ENCODE results near the gene MC3R.

MC3R gene

DNA sequence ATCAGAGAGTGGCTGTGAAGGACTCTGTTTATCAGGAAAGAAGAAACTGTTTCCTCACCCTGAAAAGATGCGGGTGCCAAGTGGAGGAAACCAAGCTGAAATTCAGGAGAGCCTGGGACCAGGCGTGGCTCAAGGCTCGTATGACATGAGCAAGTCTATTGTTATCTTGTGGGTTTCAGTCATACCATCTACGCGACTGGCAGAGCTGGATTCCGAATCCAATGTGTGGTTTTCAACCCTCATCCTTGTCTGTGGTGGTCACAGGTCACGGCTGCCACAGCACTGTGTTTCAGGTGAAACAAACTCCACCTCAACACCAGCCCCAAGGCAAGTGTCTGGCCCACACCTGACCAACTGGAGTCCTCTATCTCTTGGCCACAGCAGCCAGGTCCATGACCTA, 9.1 kb downstream of the MC3R start:
- no peak for DNase-seq

DNA sequence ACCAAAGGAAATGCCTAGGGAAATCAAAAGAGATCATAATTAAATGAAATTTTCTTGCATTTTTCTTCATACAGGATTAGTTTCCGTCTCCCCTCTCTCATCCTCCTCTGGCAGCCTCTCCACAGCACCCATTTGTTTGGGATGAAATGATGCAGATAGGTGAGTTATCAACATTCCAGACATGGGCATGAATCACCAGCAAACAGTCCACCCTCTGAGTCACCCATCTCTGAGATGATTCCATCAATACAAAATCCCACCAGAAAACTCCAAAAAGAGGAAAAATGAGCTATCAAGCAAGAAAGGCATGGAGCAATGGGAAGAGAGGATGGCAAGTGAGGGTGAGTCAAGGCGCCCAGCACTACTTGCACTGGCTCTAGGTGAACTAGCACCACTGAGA, 11.4 kb downstream of the MC3R start:
- DNase-seq = no peak

DNA sequence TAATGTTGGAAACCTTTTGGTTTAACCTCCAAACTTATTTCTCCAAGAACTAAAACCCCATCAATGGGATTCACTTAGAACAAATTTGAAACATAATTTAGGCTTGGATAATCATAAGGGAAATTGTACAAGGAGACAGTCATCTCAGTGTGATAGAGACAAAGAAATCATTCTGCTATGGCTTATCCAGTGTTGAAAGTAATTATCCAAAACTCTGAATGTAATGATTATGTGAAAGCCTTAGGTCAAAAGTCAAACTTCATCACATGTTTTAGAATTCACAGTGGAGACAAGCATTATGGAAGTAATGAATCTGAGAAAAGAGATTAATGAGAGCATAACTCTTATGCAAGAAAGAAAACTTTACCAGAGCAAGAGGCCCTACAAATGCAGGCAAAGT, 20.0 kb downstream of the MC3R start:
- DNase-seq = no peak

DNA sequence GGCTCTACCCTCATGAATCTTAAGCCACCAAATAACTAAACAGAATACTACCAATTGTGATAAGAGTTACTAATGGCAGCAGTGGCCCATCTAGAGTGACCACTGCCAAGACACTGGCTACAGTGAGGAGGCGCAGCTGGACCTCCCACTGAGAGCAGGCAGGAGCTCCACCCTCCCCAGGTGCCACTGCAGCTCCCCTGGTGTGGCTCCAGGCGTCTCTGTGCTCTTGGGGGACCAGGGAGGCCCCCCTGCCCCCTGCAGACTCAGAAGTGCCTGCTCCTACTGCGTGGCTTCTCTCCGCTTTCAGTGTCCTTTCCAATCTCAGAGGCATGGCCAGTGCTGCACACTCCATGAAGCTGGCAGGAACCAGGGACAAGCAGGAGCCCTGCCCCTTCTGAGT, 23.4 kb downstream of the MC3R start:
- no peak for DNase-seq

DNA sequence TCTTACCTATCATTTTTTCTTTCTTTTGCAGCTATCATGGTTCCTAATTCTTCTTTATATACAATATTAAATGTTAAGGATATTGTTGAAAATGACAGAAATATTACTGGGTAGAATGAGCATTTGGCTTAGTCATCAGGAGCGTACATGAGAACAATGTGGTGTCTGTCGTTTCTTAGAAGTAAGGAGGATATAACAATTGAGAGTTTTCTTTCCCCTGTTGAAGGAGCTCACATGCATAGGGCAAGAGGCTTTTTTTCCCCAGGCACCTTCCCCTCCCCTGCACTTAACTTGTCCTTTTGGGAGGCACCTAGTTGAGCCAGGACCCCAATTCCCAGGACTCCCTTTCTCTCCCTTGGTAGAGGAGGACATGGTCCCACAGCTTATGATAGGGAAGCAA, 25.0 kb downstream of the MC3R start:
- no peak for DNase-seq

DNA sequence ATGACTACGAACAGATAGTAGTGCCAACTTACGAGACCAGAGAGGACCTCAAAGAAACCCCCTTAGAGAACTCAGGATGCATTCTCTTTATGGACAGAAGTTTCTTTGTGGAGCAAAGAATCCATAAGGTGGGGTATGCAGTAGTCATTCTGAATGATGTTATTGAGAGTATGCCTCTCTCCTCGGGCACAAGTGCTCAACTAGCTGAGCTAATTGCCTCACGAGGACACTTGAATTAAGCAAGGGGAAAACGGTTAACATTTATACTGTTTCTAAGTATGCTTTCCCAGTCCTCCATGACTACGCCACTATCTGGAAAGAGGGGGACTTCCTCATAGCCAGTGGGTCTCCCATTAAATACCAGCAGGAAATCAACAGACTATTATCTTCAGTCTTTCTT, 25.6 kb downstream of the MC3R start:
- no peak for DNase-seq

DNA sequence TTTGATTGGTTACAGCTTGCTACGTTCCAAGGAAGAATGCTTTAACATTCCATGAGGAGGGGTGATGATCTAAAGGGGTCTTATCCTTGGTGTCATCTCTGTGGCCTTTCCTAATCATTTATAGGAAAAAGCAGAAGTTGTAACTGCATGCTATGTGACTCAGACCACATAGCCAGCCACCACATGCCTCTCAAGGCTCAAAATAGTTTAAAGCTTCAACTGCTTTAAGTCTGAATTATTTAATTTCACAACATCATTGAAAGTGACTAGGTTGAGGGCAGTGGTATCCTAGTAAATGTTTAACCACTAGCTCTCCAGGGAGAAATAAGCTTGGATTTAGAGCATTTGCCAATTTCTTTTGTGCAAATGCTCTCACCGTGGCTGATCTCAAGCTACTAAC, 29.7 kb downstream of the MC3R start:
- DNase-seq = no peak

DNA sequence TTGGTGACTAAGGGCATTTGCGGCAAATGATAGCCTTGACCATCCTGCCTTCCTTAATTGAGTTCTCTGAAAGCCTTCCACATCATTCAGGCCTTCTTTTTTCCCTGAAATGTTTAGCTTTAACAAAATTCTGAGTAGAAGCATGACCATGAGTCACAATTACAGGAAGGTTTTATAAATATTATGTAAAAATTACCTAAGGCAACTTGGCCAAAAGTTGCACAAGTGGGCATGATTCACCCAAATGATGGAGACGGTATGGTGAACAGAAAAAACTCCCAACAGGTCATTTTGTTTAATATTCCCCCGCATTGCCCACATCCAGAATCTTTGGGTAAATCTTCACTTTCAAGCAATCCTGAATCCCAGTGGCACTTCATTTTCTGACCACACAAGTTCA, 37.0 kb downstream of the MC3R start:
- no peak for DNase-seq

DNA sequence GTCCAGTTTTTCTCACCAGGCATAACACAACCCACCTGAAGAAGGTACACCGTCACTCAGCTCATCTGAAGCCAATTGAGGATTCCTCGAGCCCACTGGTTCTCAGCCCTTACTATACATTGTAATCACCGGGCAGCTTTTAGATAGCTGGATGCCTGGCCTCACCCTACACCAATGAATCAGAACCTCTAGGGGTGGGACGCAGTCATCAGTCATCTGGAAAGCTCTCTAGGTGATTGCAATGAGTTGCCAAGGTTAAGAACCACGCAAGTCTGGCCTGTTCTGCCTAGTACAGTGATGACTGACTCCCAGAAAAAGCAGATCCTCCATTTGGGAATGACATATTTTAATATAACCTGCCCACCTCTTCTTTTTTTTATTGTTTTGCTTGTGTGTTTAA, 41.1 kb downstream of the MC3R start:
- DNase-seq = no peak

DNA sequence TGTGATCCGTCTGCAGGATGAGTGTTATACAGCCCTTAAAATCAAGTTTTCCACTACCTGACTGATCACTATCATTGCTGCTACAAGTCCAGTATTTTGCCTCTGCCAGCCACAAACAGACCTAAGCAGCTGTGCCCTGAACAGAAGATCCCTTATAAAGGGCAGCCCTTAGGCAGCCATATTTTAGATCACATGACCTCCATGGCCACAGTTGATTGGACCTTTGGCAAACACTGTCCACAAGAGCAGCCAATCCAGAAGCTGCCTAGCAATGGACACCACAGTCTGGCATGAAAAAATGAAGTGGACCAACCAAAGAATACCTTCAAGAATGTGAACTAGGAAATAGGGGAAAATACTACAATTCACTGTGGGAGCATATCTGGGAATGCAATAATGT, 50.8 kb downstream of the MC3R start:
- DNase-seq = no peak

Measured in NCI-H146 (cell line).